NB4 (cell line): ENCODE data around the gene CNOT6.

Experiments
- DNase-seq: peaks from one replicate; pipeline ENCODE4 v3.0.0; 2010; ENCODE audit warnings: low read depth
- H3K4me3 ChIP-seq: one replicate; pipeline ENCODE4 v1.5.1; 2011; ENCODE audit warnings: mild to moderate bottlenecking, low read depth, low read length, moderate library complexity
- MYC ChIP-seq: IDR thresholded peaks from 2 replicates; pipeline ENCODE4 v1.6.1; 2011; ENCODE audit warnings: low read depth, low read length
- POLR2A ChIP-seq: IDR thresholded peaks from 2 replicates; pipeline ENCODE4 v1.6.1; 2011; ENCODE audit warnings: mild to moderate bottlenecking; ENCODE audit not compliant: insufficient read length; ENCODE audit errors: extremely low read depth
- TF ChIP-seq, protein P1 (sequence below): IDR thresholded peaks from 2 replicates; pipeline ENCODE4 v1.6.1; 2011; ENCODE audit warnings: low read depth, low read length
- TF ChIP-seq, protein P2 (sequence below): IDR thresholded peaks from one replicate; pipeline ENCODE4 v1.5.1; 2012; ENCODE audit warnings: low read depth, low read length

Gene CNOT6

DNA sequence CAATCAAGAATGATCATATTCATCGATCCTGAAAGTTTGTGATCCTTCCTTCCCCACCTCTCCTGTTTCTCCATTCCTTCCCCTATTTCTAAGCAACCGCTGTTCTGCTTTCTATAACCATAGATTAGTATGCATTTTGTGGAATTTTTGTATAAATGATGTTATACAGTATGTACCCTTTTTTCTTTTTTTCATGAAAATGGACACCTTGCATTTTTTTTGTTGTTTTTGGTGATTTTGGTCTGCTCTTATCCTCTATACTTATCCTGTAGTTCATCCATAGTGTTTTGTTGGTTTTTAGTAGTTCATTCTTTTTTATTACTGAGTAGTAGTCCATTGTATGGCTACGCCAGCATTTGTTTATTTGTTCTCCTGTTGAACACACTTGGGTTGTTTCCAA lies 51.1 kb downstream of the CNOT6 start:
- TF ChIP-seq, protein P1, sequence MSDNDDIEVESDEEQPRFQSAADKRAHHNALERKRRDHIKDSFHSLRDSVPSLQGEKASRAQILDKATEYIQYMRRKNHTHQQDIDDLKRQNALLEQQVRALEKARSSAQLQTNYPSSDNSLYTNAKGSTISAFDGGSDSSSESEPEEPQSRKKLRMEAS, result no peak
- TF ChIP-seq, protein P2, sequence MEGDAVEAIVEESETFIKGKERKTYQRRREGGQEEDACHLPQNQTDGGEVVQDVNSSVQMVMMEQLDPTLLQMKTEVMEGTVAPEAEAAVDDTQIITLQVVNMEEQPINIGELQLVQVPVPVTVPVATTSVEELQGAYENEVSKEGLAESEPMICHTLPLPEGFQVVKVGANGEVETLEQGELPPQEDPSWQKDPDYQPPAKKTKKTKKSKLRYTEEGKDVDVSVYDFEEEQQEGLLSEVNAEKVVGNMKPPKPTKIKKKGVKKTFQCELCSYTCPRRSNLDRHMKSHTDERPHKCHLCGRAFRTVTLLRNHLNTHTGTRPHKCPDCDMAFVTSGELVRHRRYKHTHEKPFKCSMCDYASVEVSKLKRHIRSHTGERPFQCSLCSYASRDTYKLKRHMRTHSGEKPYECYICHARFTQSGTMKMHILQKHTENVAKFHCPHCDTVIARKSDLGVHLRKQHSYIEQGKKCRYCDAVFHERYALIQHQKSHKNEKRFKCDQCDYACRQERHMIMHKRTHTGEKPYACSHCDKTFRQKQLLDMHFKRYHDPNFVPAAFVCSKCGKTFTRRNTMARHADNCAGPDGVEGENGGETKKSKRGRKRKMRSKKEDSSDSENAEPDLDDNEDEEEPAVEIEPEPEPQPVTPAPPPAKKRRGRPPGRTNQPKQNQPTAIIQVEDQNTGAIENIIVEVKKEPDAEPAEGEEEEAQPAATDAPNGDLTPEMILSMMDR, result no peak
- no peak for TF ChIP-seq POLR2A
- TF ChIP-seq MYC, result no peak
- H3K4me3 ChIP-seq, result no peak overlapping the region
- DNase-seq, result no peak

- TF ChIP-seq POLR2A, result no peak
- no peak for TF ChIP-seq MYC
- TF ChIP-seq, protein P2, result no peak
- TF ChIP-seq, protein P1, result no peak
- H3K4me3 ChIP-seq, result no peak overlapping the region
- no peak for DNase-seq
Measured at GRCh38 chr5:180548563-180548962, 54.4 kb downstream of the CNOT6 start.

GRCh38 chr5:180553530-180553929 lies 59.4 kb downstream of the CNOT6 start:
- TF ChIP-seq, protein P2, result no peak
- TF ChIP-seq, protein P1, result no peak
- TF ChIP-seq POLR2A (no peak), MYC (no peak)
- no peak overlapping the region for H3K4me3 ChIP-seq
- no peak for DNase-seq

GRCh38 chr5:180555168-180555921 lies 61.2 kb downstream of the CNOT6 start:
- H3K4me3 ChIP-seq, result no peak overlapping the region
- TF ChIP-seq, protein P2, result no peak
- TF ChIP-seq, protein P1, result no peak
- TF ChIP-seq MYC (no peak), POLR2A (no peak)
- DNase-seq, result no peak

DNA sequence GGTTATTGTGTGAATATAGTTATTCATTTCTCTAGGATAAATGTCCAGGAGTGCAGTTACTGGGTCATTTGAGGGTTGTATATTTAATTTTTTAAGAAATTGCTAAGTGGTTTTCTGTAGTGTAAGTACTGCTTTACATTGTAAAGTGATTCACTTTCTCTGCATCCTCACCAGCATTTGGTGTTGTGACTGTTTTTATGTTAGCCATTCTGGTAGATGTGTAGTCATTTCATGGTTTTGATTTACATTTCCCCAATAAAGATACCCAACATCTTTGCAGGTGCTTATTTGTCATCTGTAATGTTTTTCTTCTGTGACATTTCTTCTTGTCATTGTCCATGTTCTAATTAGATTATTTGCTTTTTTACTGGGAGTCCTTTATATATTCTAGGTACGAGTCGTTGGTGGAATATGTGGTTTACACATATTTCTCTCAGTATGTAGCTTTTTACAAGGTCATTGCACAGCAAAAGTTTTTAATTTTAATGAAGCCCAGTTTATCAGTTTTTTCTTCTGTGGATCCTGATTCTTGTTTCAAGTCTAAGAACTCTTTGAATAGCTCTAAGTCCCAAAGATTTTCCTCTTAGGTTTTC lies 63.1 kb downstream of the CNOT6 start:
- DNase-seq, result no peak
- TF ChIP-seq MYC, result no peak
- TF ChIP-seq, protein P2, result no peak
- TF ChIP-seq, protein P1, result no peak
- TF ChIP-seq POLR2A, result no peak
- H3K4me3 ChIP-seq, result no peak overlapping the region
